ENCODE results near the gene SNED1.

Gene SNED1

GRCh38 chr2:240997856-240998705 lies at the start of gene SNED1:
TSS of gene SNED1 (plus strand) at chr2:240998618. CDS start at chr2:240998838, 220 bp downstream.
- peak; percentile 75 for DNase-seq (ENCODE audit: low read depth)
- H3K4me3 ChIP-seq (ENCODE audit: low read length), result peak within 1 kb of the TSS; percentile 64
- no peak for TF ChIP-seq CTCF (conservative IDR thresholded peaks at IDR 0.05; ENCODE audit: low read length)

- H3K4me3 ChIP-seq (ENCODE audit: low read length), result no peak overlapping the region
- TF ChIP-seq CTCF (conservative IDR thresholded peaks at IDR 0.05; ENCODE audit: low read length), result no peak
- no peak for DNase-seq (ENCODE audit: low read depth)
Measured at GRCh38 chr2:240948905-240949790, 49.3 kb upstream of the SNED1 start.

GRCh38 chr2:240949791-240950705 lies 48.4 kb upstream of the SNED1 start:
- H3K4me3 ChIP-seq (ENCODE audit: low read length), result no peak overlapping the region
- DNase-seq (ENCODE audit: low read depth), result no peak
- no peak for TF ChIP-seq CTCF (conservative IDR thresholded peaks at IDR 0.05; ENCODE audit: low read length)

- no peak overlapping the region for H3K4me3 ChIP-seq (ENCODE audit: low read length)
- DNase-seq (ENCODE audit: low read depth), result no peak
- TF ChIP-seq CTCF (conservative IDR thresholded peaks at IDR 0.05; ENCODE audit: low read length), result no peak
Measured at GRCh38 chr2:240951045-240951594, 47.3 kb upstream of the SNED1 start.

GRCh38 chr2:240952496-240953246 lies 45.7 kb upstream of the SNED1 start:
- DNase-seq (ENCODE audit: low read depth), result no peak
- no peak overlapping the region for H3K4me3 ChIP-seq (ENCODE audit: low read length)
- TF ChIP-seq CTCF (conservative IDR thresholded peaks at IDR 0.05; ENCODE audit: low read length), result no peak

Data from AG10803 (cell line).